ENCODE data around the gene BLOC1S4.
"Not testable (repeated sequence)": the region's sequence is repeated elsewhere in the genome, so short reads cannot be mapped to it uniquely, and the experiment has no call there.

The BLOC1S4 gene

GRCh38 chr4:6719611-6720179 lies 3.7 kb downstream of the BLOC1S4 start:
- FAIRE-seq: no peak

GRCh38 chr4:6720202-6720699 lies 4.3 kb downstream of the BLOC1S4 start:
- FAIRE-seq: no peak

GRCh38 chr4:6721121-6721520 lies 5.1 kb downstream of the BLOC1S4 start:
- FAIRE-seq: no peak

GRCh38 chr4:6722891-6723290 lies 6.9 kb downstream of the BLOC1S4 start:
- no peak for FAIRE-seq

- FAIRE-seq: no peak
These were observed 7.9 kb downstream of the BLOC1S4 start for GRCh38 chr4:6723851-6724250.

- no peak for FAIRE-seq
These were observed 8.6 kb downstream of the BLOC1S4 start for GRCh38 chr4:6724421-6725111.

- not testable (repeated sequence) for FAIRE-seq
These were observed 9.5 kb downstream of the BLOC1S4 start for GRCh38 chr4:6725427-6725961.

DNA sequence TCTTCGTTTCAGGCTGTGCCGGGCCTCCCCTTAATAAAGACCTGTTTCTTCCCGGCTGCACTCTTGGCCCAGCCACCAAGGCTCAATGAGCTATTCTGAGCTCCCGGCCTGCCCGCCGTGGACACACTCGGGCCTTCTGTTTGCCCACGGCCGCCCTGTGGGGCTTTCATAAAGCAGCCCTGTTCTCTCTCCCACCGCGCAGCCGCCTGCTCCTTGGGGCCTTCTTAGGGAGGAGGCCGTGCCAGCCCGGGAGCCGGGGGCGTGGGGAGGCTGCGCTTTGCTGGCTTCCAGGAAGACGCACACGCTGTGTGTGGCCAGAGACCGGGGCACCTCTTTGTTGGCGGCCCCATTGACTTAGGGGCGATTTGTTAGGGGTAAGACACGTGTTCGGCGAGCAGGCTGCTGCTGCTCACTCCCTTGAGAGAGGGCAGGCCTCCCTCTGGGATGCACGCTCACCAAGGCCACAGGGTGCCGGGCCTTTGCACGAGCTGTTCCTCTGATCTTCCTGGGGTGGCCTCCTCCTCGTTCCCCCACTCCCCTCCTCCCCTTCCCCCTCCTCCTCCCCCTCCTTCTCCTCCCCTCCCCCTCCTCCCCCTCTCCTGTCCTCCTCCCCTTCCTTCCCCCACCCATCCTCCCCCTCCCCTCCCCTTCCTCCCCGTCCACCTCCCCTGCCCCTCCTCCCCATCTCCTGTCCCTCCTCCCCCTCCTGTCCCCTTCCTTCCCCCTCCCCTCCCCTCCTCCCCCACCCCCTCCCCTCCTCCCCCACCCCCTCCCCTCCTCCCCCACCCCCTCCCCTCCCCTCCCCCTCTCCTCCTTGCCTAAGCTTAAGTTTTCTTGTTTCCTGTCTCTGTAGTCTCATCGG lies 11.3 kb downstream of the BLOC1S4 start:
- FAIRE-seq: no peak

GRCh38 chr4:6727943-6728250 lies 11.9 kb downstream of the BLOC1S4 start:
- no peak for FAIRE-seq

DNA sequence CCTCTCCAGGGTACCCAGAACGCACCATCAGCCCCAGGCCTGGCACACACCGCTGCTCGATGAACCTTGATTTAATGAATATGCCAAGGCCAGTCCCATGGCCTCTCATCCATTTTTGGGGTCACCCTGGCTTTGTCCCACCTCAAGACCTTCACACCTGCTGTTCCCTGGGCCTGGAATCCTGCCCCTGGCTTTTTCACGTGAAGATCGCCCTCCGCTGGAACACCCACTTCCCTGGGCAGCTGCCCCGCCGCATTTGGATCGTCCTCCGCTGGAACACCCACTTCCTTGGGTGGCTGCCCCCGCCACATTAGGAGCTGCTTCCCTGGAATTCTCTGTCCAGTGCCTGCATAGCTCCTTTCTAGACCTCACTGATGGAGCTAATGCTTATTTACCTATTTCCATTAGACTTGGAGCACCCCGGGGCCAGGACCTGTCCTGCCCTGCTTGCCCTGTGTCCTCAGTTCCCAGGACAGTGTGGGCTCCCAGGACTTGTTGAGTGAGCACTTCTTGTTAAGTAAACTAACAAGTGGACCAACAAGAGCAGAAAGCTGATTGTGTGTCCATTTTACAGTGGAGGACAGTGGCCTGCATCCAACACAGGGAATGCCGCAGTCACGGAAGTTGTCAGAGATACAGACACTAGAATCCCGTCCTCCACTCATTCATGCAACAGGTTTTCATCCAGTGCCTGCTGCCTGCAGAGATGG lies 12.5 kb downstream of the BLOC1S4 start:
- no peak for FAIRE-seq

GRCh38 chr4:6730603-6731317 lies 14.8 kb downstream of the BLOC1S4 start:
- no peak for FAIRE-seq

DNA sequence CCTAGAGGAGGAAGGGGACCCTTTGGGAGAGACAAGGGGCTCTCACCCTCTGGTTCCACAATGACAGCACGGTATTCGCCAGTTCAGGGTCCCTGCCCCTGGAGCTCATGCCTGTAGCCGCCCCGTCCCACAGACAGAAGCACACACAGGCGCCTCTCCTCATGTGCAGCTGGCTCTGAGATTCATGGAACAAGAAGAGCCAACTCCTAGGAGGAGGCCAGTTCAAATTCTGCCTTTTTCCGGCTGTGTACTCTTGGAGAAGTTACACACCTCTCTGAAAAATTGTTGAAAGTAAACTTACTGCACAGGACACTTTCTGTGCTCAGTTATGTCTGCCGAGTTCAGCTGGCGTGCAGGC lies 15.3 kb downstream of the BLOC1S4 start:
- FAIRE-seq: no peak

- no peak for FAIRE-seq
These were observed 15.8 kb downstream of the BLOC1S4 start for GRCh38 chr4:6731780-6732179.

DNA sequence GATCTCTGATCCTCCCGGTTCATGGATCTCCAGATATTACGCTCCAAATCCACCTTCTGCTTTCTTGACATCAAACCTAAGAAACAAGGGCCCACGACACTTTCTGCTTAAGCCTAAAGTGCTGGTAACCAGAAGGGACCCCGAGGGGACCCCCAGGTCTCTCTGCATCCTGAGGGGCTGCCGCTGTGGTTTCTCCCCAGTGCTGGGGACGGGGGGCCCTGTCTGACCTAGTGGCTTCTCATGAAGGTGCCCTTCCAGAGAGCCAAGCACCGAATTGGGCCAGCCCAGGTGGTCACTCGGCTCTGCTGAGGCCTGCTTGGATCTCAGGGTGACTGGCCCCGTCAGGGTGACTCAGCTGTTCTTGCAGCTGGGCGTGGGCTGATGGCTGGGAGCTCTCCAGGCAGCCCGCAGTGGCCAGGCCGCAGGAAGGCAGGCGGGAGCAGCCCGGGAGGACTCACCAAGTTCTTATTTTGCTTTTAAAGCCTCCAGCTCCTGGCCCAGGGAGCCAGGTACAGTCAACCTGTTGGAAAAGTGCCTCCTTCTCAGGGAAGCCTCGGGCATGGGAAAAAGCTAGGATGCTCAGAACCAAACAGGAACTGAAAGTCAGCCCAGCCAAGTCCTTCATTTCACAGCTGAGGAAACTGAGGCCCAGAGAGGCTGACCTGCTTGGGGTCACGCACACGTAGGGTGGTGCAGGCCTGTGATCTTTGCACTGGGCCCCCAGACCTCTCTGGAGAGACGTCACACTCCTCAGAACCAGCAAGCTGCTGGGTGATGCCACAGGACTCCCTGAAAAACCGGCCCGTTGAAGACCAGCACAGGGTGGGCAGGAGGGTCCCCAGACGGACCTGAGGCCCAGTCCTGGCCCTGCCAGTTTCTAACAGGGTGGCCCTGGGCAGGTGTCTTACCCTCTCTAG lies 16.7 kb downstream of the BLOC1S4 start:
- FAIRE-seq: no peak

DNA sequence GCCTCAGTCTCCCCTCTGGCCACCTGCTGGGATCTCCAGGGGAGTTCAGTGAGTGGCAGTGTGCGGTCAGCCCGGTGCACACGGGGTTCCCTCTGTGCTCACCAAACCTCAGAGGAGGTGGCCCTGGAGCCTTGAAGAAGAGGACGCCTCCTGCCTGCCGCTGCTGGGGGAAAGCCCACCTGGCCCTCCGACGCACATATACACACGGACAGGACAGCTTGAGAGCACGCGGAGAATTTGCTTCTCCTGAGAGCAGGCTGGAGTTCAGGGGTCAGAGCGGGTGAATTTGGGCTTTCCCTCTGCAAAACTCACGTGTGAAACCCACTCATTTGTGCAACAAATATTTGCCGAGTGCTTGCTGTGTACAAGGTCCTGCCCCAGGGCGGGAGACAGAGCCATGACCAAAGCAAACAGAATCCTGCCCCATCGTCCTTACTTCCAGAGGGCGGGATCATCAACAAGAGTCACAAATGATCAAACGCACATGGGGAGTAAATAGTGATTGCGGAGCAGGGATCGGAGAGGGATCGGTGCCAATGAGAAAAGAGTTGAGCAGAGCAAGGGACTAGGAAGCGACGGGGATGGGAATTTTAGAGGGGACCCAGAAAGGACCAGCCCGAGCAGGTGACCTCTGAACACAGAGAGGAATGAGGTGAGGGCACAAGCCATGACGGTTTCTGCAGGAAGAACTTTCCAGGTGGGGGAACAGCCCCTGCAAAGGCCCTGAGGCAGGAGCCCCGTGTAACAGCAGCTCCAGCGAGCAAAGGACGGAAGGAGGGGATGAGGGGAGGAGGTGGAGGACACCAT lies 17.6 kb downstream of the BLOC1S4 start:
- no peak for FAIRE-seq

DNA sequence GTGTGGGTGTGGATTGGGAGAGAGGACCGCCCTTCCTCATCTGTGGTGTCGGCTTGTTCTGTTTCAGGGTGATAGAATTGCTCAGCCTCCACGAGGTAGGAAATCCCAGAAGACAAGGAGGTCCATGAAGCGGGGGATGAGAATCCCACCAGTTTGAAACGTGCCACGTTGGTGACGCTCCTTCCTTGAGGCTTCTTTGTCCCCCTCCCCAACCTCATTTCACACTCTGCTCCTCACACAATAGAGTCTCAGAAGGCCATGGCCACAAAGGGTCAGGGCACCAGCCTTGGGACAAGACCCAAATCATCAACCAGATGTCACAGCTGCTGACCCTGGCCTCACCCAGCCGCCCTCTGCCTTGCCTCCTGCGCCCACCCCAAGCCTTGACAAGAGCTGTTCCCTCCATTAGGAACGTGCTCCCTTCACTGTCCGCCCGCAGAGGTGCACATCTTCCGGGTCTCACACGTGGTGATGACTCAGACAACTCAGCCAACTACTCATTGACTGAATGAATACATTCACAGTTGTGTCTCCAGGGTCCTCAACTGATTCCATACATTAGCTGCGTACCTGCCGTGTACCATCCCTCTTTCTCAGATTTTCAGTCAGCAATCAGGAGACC lies 18.3 kb downstream of the BLOC1S4 start:
- no peak for FAIRE-seq

GRCh38 chr4:6739920-6740319 lies 23.9 kb downstream of the BLOC1S4 start:
- no peak for FAIRE-seq

DNA sequence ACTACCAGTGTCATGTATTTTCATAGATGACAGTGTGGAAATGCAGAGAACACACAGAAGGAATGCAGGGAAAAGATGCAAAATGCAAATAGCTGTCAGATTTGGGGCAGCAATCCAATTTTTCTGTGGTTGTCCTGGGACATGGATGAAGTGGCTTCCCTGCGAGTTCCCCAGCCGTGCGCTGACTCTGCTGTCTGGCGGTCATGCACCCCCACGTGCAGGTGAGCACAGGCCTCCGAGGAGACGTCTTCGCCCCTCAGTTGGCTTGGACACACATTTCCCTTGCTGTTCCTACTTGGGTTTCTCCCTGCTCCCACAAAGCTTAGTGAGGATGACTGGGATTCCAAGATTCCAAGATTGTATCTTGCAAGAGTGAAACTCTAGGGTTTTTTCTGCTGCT lies 24.4 kb downstream of the BLOC1S4 start:
- FAIRE-seq: no peak

GRCh38 chr4:6742507-6742906 lies 26.5 kb downstream of the BLOC1S4 start:
- no peak for FAIRE-seq

- no peak for FAIRE-seq
These were observed 27.0 kb downstream of the BLOC1S4 start for GRCh38 chr4:6742989-6743388.

All from A204.1 (cell line).